CD1c-positive myeloid dendritic cell (primary cell): Measurements from ENCODE around the gene IFI16.
"Not testable (repeated sequence)": the region's sequence is repeated elsewhere in the genome, so short reads cannot be mapped to it uniquely, and the experiment has no call there.

Experiments used
- DNase-seq: peaks from one replicate; pipeline ENCODE4 v3.0.0-alpha.2; 2016; ENCODE audit errors: extremely low spot score

IFI16 gene

GRCh38 chr1:159092036-159092760 is 82.5 kb downstream of the IFI16 start:
- DNase-seq = peak; percentile 54

- DNase-seq = no peak
Observed at GRCh38 chr1:159098596-159098995, 88.9 kb downstream of the IFI16 start.

- peak; percentile 30 for DNase-seq
Observed at GRCh38 chr1:159100589-159100988, 90.9 kb downstream of the IFI16 start.

GRCh38 chr1:159103021-159103420 is 93.3 kb downstream of the IFI16 start:
- not testable (repeated sequence) for DNase-seq
